GM12892 (cell line): Measurements from ENCODE around the gene CYP2A6.
"Not testable (repeated sequence)": the region's sequence is repeated elsewhere in the genome, so short reads cannot be mapped to it uniquely, and the experiment has no call there.

Experiments
- POLR2A ChIP-seq: IDR thresholded peaks from 2 replicates; pipeline ENCODE4 v1.6.1; 2011; ENCODE audit warnings: low read depth, low read length, control low read depth
- POLR2AphosphoS5 ChIP-seq: IDR thresholded peaks from 2 replicates; pipeline ENCODE4 v1.6.1; 2011; ENCODE audit warnings: low read depth, low read length, control low read depth

DNA sequence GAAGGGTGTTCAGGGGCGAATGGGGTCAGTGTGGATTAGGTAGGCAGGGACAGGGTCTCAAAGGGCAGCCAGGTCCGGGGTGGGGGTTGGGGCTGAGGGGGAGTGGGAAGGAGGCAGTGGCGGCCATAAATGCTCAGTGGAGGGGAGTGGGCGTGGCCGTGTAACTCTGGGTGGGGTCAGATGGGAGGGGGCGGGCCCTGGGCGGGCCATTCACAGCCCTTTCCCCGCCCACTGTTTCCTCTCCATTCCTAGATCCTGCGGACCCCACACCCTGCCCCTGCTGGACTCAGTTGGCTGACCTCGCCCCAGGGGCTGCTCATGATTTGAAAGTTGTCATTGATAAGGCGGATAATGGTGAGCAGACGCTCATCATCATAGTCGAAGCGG lies 23.9 kb downstream of the CYP2A6 start:
- TF ChIP-seq POLR2A, POLR2AphosphoS5: not testable (repeated sequence)
